GM12874 (cell line): ENCODE measurements around the gene TNS1.

Source experiments
- CTCF ChIP-seq: IDR thresholded peaks from 2 replicates; pipeline ENCODE4 v1.5.1; 2011; ENCODE audit warnings: low read depth, mild to moderate bottlenecking, control low read depth, low read length, moderate library complexity; ENCODE audit not compliant: insufficient read depth

TNS1 gene

DNA sequence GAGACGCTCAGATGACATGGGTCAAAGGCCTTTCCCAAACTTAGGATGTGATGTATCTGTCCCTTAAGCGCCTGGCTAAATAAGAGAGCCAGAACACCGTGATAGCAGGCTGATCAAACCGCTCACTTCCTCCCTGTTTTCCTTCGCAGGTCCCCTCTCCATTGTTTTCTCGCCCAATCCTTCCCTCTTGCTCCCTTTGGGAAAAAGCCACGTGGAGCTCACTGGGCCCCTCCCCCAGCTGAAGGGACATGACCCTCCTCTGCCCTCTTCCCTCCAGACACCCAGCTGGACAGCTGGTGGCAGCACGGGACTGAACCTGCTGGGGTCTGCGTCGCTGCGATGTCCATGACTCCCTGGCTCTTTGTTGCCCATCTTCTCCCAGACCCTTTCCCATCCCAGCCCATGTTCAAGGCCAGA is 201.7 kb downstream of the TNS1 start:
- TF ChIP-seq CTCF = no peak

DNA sequence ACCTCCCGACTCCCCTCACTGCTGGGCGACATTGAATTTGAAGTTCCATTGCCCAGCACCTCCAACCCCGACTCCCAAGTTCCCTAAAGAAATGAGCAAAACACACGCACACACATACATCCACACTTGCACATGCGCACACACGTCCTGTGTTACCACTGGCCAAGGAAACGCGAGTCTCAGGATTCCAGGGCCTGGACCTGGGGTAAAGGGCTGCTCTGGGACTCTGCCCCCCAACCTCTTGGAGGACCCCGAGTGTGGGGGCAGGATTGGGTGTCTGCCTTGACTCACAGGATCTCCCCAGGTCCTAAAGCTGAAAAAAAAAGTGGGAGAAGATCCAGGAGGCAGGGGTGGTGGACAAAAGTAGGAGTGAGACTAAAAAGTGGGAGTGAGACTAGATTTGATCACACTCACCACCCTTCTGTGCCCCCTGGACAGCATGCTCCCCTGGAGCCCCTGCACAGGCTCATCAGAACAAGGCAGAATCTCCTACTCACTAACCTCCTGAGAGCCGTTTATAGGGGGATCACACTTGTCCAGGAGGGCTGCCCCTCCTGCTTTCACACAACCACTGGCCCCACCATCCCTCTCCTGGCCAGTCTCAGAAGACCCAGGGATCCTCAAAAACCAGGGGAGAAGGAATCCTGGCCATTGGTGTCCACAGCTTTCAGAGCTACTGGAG is 202.2 kb downstream of the TNS1 start:
- no peak for TF ChIP-seq CTCF

GRCh38 chr2:217799563-217800432 is 203.0 kb downstream of the TNS1 start:
- TF ChIP-seq CTCF = no peak

- TF ChIP-seq CTCF = no peak
Observed at GRCh38 chr2:217798743-217799562, 203.8 kb downstream of the TNS1 start.

- no peak for TF ChIP-seq CTCF
Observed at GRCh38 chr2:217798191-217798590, 204.6 kb downstream of the TNS1 start.

DNA sequence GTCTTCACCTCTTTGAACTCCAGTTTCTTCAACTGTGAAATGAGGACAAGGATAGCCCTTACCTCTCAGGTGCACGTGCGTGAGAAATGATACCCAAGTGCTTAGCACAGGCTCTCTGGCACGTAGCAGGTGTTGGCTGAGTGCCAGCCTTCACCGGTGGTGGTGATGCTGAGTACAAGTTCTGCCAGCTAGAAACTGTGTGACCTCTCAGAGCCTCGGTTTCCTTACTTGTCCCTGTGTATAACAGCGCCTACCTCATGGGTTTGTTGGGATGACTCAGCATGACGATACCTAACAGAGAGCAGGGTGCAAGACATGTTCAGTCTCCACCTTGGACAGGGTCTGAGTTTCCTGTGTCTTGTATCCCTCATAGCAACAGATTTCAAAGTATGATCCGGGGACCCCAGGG is 205.1 kb downstream of the TNS1 start:
- TF ChIP-seq CTCF = no peak

- no peak for TF ChIP-seq CTCF
Observed at GRCh38 chr2:217797165-217797564, 205.6 kb downstream of the TNS1 start.
